Measurements from ENCODE around the gene SETD9. TPM values are rescaled to one million over a fixed set of nuclear protein-coding genes. Genes with fewer than 3 reads are reported as not detected.

SETD9 gene
- total RNA-seq, 3 donors from 2014 or later (not counting 1 experiment from before 2014, with no cell fraction given): 5.6 to 8.6 (median 6.0) TPM

GRCh38 chr5:56919942-56920662, 10.7 kb downstream of the SETD9 start:
- intact Hi-C loops (cut with micrococcal nuclease): no loop called here
- H3K4me3 Mint-ChIP-seq: no peak overlapping the region
- no peaks in the 10 kb centered on the region for H3K9me3 ChIP-seq (ENCODE audit: control insufficient read depth, insufficient read depth, low read length)
- H3K27ac ChIP-seq (ENCODE audit: low read length): no peak overlapping the region
- no peaks in the 10 kb centered on the region for H3K27me3 ChIP-seq (ENCODE audit: control insufficient read depth, insufficient read depth, low read length)
- no peak overlapping the region for H3K4me3 ChIP-seq (ENCODE audit: low read length)
- ATAC-seq: no peak
- H3K9me3 Mint-ChIP-seq: no peaks in the 10 kb centered on the region
- peaks cover 21% of the 10 kb centered on the region for H3K36me3 ChIP-seq (ENCODE audit: control insufficient read depth, insufficient read depth, low read length)
- H3K27ac Mint-ChIP-seq: no peak overlapping the region
- no peaks in the 10 kb centered on the region for H3K27me3 Mint-ChIP-seq (ENCODE audit: low read depth in 2 of 2)
- WGBS (ENCODE audit: insufficient coverage): no CpG with 5 or more reads among the region's 1 CpG
- TF ChIP-seq CTCF (IDR thresholded peaks at IDR 0.05): no peak
- peaks cover 7% of the 10 kb centered on the region for H3K36me3 Mint-ChIP-seq
- DNase-seq: no peak
- H3K4me1 ChIP-seq (ENCODE audit: control insufficient read depth, insufficient read depth, low read length): no peaks in the 10 kb centered on the region
- H3K4me1 Mint-ChIP-seq: peaks cover 0 to 7% of the 10 kb centered on the region in 2 donors

- no peaks in the 10 kb centered on the region for H3K9me3 ChIP-seq (ENCODE audit: control insufficient read depth, insufficient read depth, low read length)
- peaks cover 0 to 7% of the 10 kb centered on the region in 2 donors for H3K4me1 Mint-ChIP-seq
- no peaks in the 10 kb centered on the region for H3K27me3 ChIP-seq (ENCODE audit: control insufficient read depth, insufficient read depth, low read length)
- WGBS (ENCODE audit: insufficient coverage): 97% methylated on average over 6 of the region's 6 CpGs
- no peaks in the 10 kb centered on the region for H3K27me3 Mint-ChIP-seq (ENCODE audit: low read depth in 2 of 2)
- H3K4me1 ChIP-seq (ENCODE audit: control insufficient read depth, insufficient read depth, low read length): no peaks in the 10 kb centered on the region
- no peak for TF ChIP-seq CTCF (IDR thresholded peaks at IDR 0.05)
- no peaks in the 10 kb centered on the region for H3K9me3 Mint-ChIP-seq
- peaks cover 39% of the 10 kb centered on the region for H3K36me3 ChIP-seq (ENCODE audit: control insufficient read depth, insufficient read depth, low read length)
- DNase-seq (no peak), ATAC-seq (no peak)
- H3K4me3 Mint-ChIP-seq: no peak overlapping the region
- intact Hi-C loops (cut with micrococcal nuclease): no loop called here
- H3K27ac ChIP-seq (ENCODE audit: low read length): no peak overlapping the region
- H3K36me3 Mint-ChIP-seq: peaks cover 7% of the 10 kb centered on the region
- no peak overlapping the region for H3K27ac Mint-ChIP-seq
- no peak overlapping the region for H3K4me3 ChIP-seq (ENCODE audit: low read length)
Measured at GRCh38 chr5:56922922-56923321, 13.5 kb downstream of the SETD9 start.

- Mint-ChIP-seq H3K27ac (no peak overlapping the region), H3K4me3 (no peak overlapping the region), H3K36me3 (no peaks in the 10 kb centered on the region), H3K4me1 (no peaks in the 10 kb centered on the region), H3K9me3 (no peaks in the 10 kb centered on the region), H3K27me3 (ENCODE audit: low read depth in 2 of 2) (no peaks in the 10 kb centered on the region)
- ATAC-seq (no peak), DNase-seq (no peak)
- WGBS (ENCODE audit: insufficient coverage): no CpG with 5 or more reads among the region's 1 CpG
- no peaks in the 10 kb centered on the region for H3K4me1 ChIP-seq (ENCODE audit: control insufficient read depth, insufficient read depth, low read length)
- no peaks in the 10 kb centered on the region for H3K9me3 ChIP-seq (ENCODE audit: control insufficient read depth, insufficient read depth, low read length)
- no peak overlapping the region for H3K27ac ChIP-seq (ENCODE audit: low read length)
- intact Hi-C loops (cut with micrococcal nuclease): no loop called here
- H3K4me3 ChIP-seq (ENCODE audit: low read length): no peak overlapping the region
- peaks cover 80% of the 10 kb centered on the region for H3K36me3 ChIP-seq (ENCODE audit: control insufficient read depth, insufficient read depth, low read length)
- TF ChIP-seq CTCF (IDR thresholded peaks at IDR 0.05): no peak
- H3K27me3 ChIP-seq (ENCODE audit: control insufficient read depth, insufficient read depth, low read length): no peaks in the 10 kb centered on the region
Measured at GRCh38 chr5:56934325-56934724, 24.9 kb downstream of the SETD9 start.

GRCh38 chr5:56938858-56939257, 29.5 kb downstream of the SETD9 start:
- H3K4me1 Mint-ChIP-seq: peaks cover 0 to 21% of the 10 kb centered on the region in 2 donors
- H3K4me1 ChIP-seq (ENCODE audit: control insufficient read depth, insufficient read depth, low read length): no peaks in the 10 kb centered on the region
- intact Hi-C loops (cut with micrococcal nuclease): no loop called here
- H3K36me3 ChIP-seq (ENCODE audit: control insufficient read depth, insufficient read depth, low read length): peaks cover 66% of the 10 kb centered on the region
- no peaks in the 10 kb centered on the region for H3K27me3 ChIP-seq (ENCODE audit: control insufficient read depth, insufficient read depth, low read length)
- H3K9me3 ChIP-seq (ENCODE audit: control insufficient read depth, insufficient read depth, low read length): no peaks in the 10 kb centered on the region
- WGBS (ENCODE audit: insufficient coverage): 80% methylated on average over 1 of the region's 1 CpG
- TF ChIP-seq CTCF (IDR thresholded peaks at IDR 0.05): no peak
- no peak overlapping the region for H3K4me3 Mint-ChIP-seq
- DNase-seq: no peak
- H3K36me3 Mint-ChIP-seq: peaks cover 15% of the 10 kb centered on the region
- no peaks in the 10 kb centered on the region for H3K9me3 Mint-ChIP-seq
- H3K27ac Mint-ChIP-seq: no peak overlapping the region
- H3K27me3 Mint-ChIP-seq (ENCODE audit: low read depth in 2 of 2): no peaks in the 10 kb centered on the region
- H3K4me3 ChIP-seq (ENCODE audit: low read length): no peak overlapping the region
- no peak for ATAC-seq
- H3K27ac ChIP-seq (ENCODE audit: low read length): no peak overlapping the region
